ENCODE measurements around the gene LSG1.

DNA sequence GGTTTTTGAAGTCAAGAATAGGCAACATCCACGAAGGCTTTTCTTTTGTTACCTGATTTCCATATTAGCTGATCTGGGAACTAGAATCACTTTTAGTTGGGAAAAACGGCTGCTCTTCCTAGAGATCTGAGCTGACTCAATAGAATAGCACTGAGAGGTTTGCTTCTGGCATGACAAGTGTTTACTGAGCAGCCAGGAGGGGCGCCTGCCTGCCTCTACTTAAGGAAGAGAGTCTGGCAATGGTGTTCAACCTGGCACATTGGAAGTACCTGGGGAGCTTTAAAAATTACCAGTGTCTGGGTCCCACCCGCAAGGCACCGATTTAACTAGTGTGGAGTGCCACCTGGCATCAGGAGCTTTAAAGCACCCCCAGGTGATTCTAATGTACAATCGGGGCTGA is 48.1 kb upstream of the LSG1 start:
- TF ChIP-seq, protein P1, sequence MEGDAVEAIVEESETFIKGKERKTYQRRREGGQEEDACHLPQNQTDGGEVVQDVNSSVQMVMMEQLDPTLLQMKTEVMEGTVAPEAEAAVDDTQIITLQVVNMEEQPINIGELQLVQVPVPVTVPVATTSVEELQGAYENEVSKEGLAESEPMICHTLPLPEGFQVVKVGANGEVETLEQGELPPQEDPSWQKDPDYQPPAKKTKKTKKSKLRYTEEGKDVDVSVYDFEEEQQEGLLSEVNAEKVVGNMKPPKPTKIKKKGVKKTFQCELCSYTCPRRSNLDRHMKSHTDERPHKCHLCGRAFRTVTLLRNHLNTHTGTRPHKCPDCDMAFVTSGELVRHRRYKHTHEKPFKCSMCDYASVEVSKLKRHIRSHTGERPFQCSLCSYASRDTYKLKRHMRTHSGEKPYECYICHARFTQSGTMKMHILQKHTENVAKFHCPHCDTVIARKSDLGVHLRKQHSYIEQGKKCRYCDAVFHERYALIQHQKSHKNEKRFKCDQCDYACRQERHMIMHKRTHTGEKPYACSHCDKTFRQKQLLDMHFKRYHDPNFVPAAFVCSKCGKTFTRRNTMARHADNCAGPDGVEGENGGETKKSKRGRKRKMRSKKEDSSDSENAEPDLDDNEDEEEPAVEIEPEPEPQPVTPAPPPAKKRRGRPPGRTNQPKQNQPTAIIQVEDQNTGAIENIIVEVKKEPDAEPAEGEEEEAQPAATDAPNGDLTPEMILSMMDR (conservative IDR thresholded peaks at IDR 0.05; ENCODE audit: low read length) = no peak
- TF ChIP-seq EZH2phosphoT487 (IDR thresholded peaks at IDR 0.05; ENCODE audit: borderline replicate concordance) = no peak

Measured in Loucy (cell line).